GM12891 (cell line): ENCODE results near the gene TMEM255A.

ENCODE experiments used
- POLR2A ChIP-seq: IDR thresholded peaks from 2 replicates; pipeline ENCODE4 v1.6.1; 2011; ENCODE audit warnings: low read depth, low read length, control low read depth
- POLR2AphosphoS5 ChIP-seq: IDR thresholded peaks from 2 replicates; pipeline ENCODE4 v1.6.1; 2011; ENCODE audit warnings: low read depth, low read length, control low read depth
- TAF1 ChIP-seq: IDR thresholded peaks from 2 replicates; pipeline ENCODE4 v1.6.1; 2011; ENCODE audit warnings: low read depth, low read length, control low read depth

- TF ChIP-seq POLR2AphosphoS5 = no peak
- no peak for TF ChIP-seq POLR2A
- no peak for TF ChIP-seq TAF1
Observed at GRCh38 chrX:120301960-120302359, 9.3 kb downstream of the TMEM255A start.
